ENCODE data around the gene SIX2. TPM values are rescaled to one million over a fixed set of nuclear protein-coding genes. Genes with fewer than 3 reads are reported as not detected.

SIX2 gene
- polyA plus RNA-seq, 1 experiment: 0.36 TPM

GRCh38 chr2:44997963-44998362 is 11.3 kb downstream of the SIX2 start:
- Histone ChIP-seq H3K36me3 (ENCODE audit: control insufficient read depth, insufficient read depth, low read length) (no peaks in the 10 kb centered on the region), H3K4me3 (ENCODE audit: low read depth, low read length) (no peak overlapping the region), H3K27me3 (ENCODE audit: control insufficient read depth, insufficient read depth, low read length) (peaks cover 38% of the 10 kb centered on the region)
- POLR2A ChIA-PET: no interaction called here
- CTCF ChIA-PET: interaction anchor here (1.5 kb wide), 2 partner anchors 17 to 130 kb away, joined by 3 to 6 read pairs; no protein-coding TSS in a partner anchor
- TF ChIP-seq CTCF (IDR thresholded peaks at IDR 0.05; ENCODE audit: insufficient read depth, low read depth, low read length): no peak
- no peak for DNase-seq (ENCODE audit: low read depth)

- ChIA-PET CTCF (no interaction called here), POLR2A (no interaction called here)
- H3K4me3 ChIP-seq (ENCODE audit: low read depth, low read length): no peak overlapping the region
- no peaks in the 10 kb centered on the region for H3K36me3 ChIP-seq (ENCODE audit: control insufficient read depth, insufficient read depth, low read length)
- no peak for DNase-seq (ENCODE audit: low read depth)
- peaks cover 30% of the 10 kb centered on the region for H3K27me3 ChIP-seq (ENCODE audit: control insufficient read depth, insufficient read depth, low read length)
- no peak for TF ChIP-seq CTCF (IDR thresholded peaks at IDR 0.05; ENCODE audit: insufficient read depth, low read depth, low read length)
Measured at GRCh38 chr2:44996356-44996755, 12.9 kb downstream of the SIX2 start.

- CTCF ChIA-PET: interaction anchor here (0.6 kb wide), 1 partner anchor 592 kb away, joined by 3 read pairs; no protein-coding TSS in a partner anchor
- no peak overlapping the region for H3K4me3 ChIP-seq (ENCODE audit: low read depth, low read length)
- H3K36me3 ChIP-seq (ENCODE audit: control insufficient read depth, insufficient read depth, low read length): no peaks in the 10 kb centered on the region
- POLR2A ChIA-PET: no interaction called here
- no peak for DNase-seq (ENCODE audit: low read depth)
- no peak for TF ChIP-seq CTCF (IDR thresholded peaks at IDR 0.05; ENCODE audit: insufficient read depth, low read depth, low read length)
- H3K27me3 ChIP-seq (ENCODE audit: control insufficient read depth, insufficient read depth, low read length): peaks cover 21% of the 10 kb centered on the region
Measured at GRCh38 chr2:44994377-44994776, 14.9 kb downstream of the SIX2 start.

GRCh38 chr2:44989176-44989575 is 20.1 kb downstream of the SIX2 start:
- ChIA-PET POLR2A (no interaction called here), CTCF (interaction anchor here (0.6 to 1.5 kb wide), 3 partner anchors 9 to 505 kb away, joined by 3 read pairs; no protein-coding TSS in a partner anchor)
- Histone ChIP-seq H3K27me3 (ENCODE audit: control insufficient read depth, insufficient read depth, low read length) (peaks cover 8% of the 10 kb centered on the region), H3K36me3 (ENCODE audit: control insufficient read depth, insufficient read depth, low read length) (no peaks in the 10 kb centered on the region), H3K4me3 (ENCODE audit: low read depth, low read length) (no peak overlapping the region)
- TF ChIP-seq CTCF (IDR thresholded peaks at IDR 0.05; ENCODE audit: insufficient read depth, low read depth, low read length): no peak
- DNase-seq (ENCODE audit: low read depth): no peak

GRCh38 chr2:44983836-44984604 is 25.2 kb downstream of the SIX2 start:
- ChIA-PET POLR2A (no interaction called here), CTCF (interaction anchor here (0.7 to 10.4 kb wide), 4 partner anchors 11 to 594 kb away, joined by 3 to 182 read pairs (median 4); no protein-coding TSS in a partner anchor)
- TF ChIP-seq CTCF (IDR thresholded peaks at IDR 0.05; ENCODE audit: insufficient read depth, low read depth, low read length): no peak
- H3K27me3 ChIP-seq (ENCODE audit: control insufficient read depth, insufficient read depth, low read length): peaks cover 2% of the 10 kb centered on the region; the same call in 1 of the 2 replicates
- no peaks in the 10 kb centered on the region for H3K36me3 ChIP-seq (ENCODE audit: control insufficient read depth, insufficient read depth, low read length)
- no peak for DNase-seq (ENCODE audit: low read depth)
- no peak overlapping the region for H3K4me3 ChIP-seq (ENCODE audit: low read depth, low read length)
